Keratinocyte (primary cell): ENCODE results near the gene ARL1.

Experiments used
- EZH2 ChIP-seq: IDR thresholded peaks from one replicate; pipeline ENCODE4 v1.6.1; 2012; ENCODE audit warnings: inconsistent platforms, mild to moderate bottlenecking, low read length, moderate library complexity
- TF ChIP-seq, protein P1 (sequence below), 3 experiments: IDR thresholded peaks in 1 of 3; conservative IDR thresholded peaks in 1 of 3; optimal IDR thresholded peaks in 1 of 3; 2 replicates in 2 of 3; 3 replicates in 1 of 3; pipeline versions ENCODE3 to v1.5.1; 2011; ENCODE audit warnings: low read length in 3 of 3, mild to moderate bottlenecking in 3 of 3, moderate library complexity in 2 of 3, control low read depth in 1 of 3, inconsistent platforms in 1 of 3; ENCODE audit not compliant: insufficient read depth in 2 of 3; ENCODE audit errors: extremely low read depth in 1 of 3

DNA sequence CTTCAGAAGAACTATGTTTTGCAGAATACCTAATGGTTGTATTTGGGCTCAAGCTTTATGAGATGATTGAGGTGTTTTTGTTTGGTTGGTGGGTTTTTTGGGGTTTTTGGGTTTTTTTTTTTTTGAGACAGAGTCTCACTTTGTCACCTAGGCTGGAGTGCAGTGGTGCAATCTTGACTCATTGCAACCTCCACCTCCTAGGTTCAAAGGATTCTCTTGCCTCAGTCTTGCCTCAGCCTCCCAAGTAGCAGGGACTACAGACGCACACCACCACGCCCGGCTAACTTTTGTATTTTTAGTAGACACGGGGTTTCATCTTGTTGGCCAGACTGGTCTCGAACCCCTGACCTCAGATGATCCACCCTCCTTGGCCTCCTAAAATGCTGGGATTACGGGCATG, 39.6 kb downstream of the ARL1 start:
- TF ChIP-seq, protein P1, sequence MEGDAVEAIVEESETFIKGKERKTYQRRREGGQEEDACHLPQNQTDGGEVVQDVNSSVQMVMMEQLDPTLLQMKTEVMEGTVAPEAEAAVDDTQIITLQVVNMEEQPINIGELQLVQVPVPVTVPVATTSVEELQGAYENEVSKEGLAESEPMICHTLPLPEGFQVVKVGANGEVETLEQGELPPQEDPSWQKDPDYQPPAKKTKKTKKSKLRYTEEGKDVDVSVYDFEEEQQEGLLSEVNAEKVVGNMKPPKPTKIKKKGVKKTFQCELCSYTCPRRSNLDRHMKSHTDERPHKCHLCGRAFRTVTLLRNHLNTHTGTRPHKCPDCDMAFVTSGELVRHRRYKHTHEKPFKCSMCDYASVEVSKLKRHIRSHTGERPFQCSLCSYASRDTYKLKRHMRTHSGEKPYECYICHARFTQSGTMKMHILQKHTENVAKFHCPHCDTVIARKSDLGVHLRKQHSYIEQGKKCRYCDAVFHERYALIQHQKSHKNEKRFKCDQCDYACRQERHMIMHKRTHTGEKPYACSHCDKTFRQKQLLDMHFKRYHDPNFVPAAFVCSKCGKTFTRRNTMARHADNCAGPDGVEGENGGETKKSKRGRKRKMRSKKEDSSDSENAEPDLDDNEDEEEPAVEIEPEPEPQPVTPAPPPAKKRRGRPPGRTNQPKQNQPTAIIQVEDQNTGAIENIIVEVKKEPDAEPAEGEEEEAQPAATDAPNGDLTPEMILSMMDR (optimal IDR thresholded peaks at IDR 0.05 in 1 of 3, IDR thresholded peaks at IDR 0.05 in 1 of 3, conservative IDR thresholded peaks at IDR 0.05 in 1 of 3; ENCODE audit: extremely low read depth in 1 of 3, insufficient read depth in 2 of 3, low read length in 3 of 3), result no peak
- TF ChIP-seq EZH2, result no peak
